Measurements from ENCODE around the gene SORBS1. TPM values are rescaled to one million over a fixed set of nuclear protein-coding genes. Genes with fewer than 3 reads are reported as not detected.

Gene SORBS1
- total RNA-seq, 1 donor from 2014 or later = 30.7 TPM

DNA sequence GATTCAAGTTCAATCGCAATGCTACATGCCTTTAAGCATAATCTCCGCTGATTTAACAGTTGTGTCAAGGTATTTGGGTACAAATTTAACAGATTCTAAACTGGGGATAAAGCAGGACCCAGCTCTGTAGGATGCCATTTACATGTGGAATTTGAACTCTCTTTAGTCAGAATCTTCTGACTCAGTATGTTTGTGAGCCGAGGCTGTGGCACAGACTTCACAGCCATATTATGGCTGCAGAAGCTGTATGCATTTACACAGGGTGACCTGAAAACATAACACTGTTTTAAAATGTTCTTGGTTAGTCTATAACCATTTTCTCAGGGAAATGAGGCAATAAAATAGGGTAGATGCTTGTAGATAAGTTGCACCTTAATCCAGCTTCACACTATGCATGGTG lies 279.1 kb downstream of the SORBS1 start:
- H3K27me3 Mint-ChIP-seq = no peaks in the 10 kb centered on the region
- peaks cover 22% of the 10 kb centered on the region for H3K4me1 Mint-ChIP-seq (ENCODE audit: low read depth)
- DNase-seq (ENCODE audit: low spot score, unreplicated experiment) = no peak
- TF ChIP-seq, protein P1, sequence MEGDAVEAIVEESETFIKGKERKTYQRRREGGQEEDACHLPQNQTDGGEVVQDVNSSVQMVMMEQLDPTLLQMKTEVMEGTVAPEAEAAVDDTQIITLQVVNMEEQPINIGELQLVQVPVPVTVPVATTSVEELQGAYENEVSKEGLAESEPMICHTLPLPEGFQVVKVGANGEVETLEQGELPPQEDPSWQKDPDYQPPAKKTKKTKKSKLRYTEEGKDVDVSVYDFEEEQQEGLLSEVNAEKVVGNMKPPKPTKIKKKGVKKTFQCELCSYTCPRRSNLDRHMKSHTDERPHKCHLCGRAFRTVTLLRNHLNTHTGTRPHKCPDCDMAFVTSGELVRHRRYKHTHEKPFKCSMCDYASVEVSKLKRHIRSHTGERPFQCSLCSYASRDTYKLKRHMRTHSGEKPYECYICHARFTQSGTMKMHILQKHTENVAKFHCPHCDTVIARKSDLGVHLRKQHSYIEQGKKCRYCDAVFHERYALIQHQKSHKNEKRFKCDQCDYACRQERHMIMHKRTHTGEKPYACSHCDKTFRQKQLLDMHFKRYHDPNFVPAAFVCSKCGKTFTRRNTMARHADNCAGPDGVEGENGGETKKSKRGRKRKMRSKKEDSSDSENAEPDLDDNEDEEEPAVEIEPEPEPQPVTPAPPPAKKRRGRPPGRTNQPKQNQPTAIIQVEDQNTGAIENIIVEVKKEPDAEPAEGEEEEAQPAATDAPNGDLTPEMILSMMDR (IDR thresholded peaks at IDR 0.05; ENCODE audit: unreplicated experiment) = no peak
- no peak overlapping the region for H3K27ac Mint-ChIP-seq
- no peaks in the 10 kb centered on the region for H3K9me3 Mint-ChIP-seq (ENCODE audit: low read depth)
- H3K36me3 Mint-ChIP-seq (ENCODE audit: insufficient read depth) = peaks cover 1% of the 10 kb centered on the region
- H3K4me3 Mint-ChIP-seq (ENCODE audit: low read depth) = no peak overlapping the region

DNA sequence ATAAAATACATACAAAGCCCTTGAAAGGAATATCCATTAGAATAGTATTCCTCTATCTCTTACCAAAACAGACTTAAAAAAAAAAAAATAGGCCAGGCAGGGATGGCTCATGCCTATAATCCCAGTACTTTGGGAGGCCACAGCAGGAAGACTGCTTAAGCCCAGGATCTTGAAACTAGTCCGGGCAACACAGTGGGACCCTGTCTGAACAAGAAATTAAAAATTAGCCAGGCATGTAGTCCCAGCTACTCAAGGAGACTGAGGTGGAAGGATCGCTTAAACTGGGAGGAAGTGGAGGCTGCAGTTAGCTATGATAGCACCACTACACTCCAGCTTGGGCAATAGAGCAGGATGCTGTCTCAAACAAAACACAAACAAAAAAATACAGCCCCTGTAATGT lies 280.0 kb downstream of the SORBS1 start:
- no peak for DNase-seq (ENCODE audit: low spot score, unreplicated experiment)
- H3K4me1 Mint-ChIP-seq (ENCODE audit: low read depth) = peaks cover 18% of the 10 kb centered on the region

DNA sequence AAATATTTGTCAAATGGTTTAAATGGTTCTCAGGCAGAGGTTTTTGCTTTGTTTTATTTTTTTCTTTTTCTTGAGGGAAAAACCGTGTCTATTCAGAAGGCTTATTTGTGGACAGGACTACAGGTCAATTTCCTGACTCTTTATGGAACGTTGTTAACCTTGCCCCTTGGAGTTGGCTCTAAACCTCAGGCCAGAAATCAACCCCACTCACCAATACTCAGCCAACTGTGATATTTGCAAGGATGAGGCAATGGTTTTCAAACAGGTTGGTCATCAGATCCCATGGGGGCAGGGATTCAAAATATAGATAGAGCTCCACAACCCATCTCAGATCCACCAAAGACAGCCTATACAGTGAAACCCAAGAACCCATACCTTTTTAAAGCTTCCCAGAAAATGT lies 280.5 kb downstream of the SORBS1 start:
- peaks cover 18% of the 10 kb centered on the region for H3K4me1 Mint-ChIP-seq (ENCODE audit: low read depth)
- TF ChIP-seq, protein P1 (IDR thresholded peaks at IDR 0.05; ENCODE audit: unreplicated experiment) = no peak
- no peaks in the 10 kb centered on the region for H3K9me3 Mint-ChIP-seq (ENCODE audit: low read depth)

More for the DNA sequence above, 280.0 kb downstream of the SORBS1 start:
- TF ChIP-seq, protein P1 (IDR thresholded peaks at IDR 0.05; ENCODE audit: unreplicated experiment) = no peak
- Mint-ChIP-seq H3K27me3 (no peaks in the 10 kb centered on the region), H3K9me3 (ENCODE audit: low read depth) (no peaks in the 10 kb centered on the region), H3K4me3 (ENCODE audit: low read depth) (no peak overlapping the region), H3K27ac (no peak overlapping the region), H3K36me3 (ENCODE audit: insufficient read depth) (peaks cover 1% of the 10 kb centered on the region)

DNA sequence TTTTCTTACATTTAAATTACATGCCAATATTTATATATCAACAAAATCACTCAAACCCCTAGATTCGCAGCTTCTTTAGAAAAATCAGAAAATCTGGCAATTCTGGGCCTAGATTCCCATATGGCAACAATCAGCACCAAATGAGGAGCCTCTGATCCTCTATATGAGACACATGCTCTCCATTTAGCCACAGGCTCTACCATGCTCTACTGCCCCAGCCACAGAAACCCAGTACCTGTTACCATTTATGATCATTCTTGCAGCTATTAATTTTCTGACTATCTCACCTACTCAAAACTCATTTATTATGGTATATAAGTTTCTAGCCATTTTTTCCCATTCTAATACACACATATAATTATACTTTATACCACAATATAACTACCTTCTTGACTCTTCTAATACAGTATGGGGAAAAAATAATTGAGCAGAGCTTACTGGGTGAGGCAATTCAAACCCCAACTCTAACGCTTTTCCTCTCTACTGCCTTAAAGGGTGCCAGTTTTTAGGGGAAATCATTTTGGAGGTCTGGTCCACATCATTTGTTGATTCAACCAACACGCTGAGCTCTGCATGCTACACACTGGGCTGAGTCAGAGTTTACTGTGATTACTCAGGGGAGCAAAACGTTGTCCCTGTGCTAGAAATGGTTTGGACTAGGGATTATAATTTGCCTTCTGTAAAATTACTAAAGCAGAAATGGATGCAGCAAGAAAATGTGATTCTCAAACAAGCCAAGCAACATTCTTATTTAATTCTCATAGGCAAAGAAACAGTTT lies 281.9 kb downstream of the SORBS1 start:
- no peak overlapping the region for H3K27ac Mint-ChIP-seq

More for the DNA sequence above, 280.5 kb downstream of the SORBS1 start:
- no peak for DNase-seq (ENCODE audit: low spot score, unreplicated experiment)
- Mint-ChIP-seq H3K4me3 (ENCODE audit: low read depth) (no peak overlapping the region), H3K27ac (no peak overlapping the region), H3K36me3 (ENCODE audit: insufficient read depth) (peaks cover 1% of the 10 kb centered on the region), H3K27me3 (no peaks in the 10 kb centered on the region)

More for the DNA sequence above, 281.9 kb downstream of the SORBS1 start:
- DNase-seq (ENCODE audit: low spot score, unreplicated experiment) = no peak
- Mint-ChIP-seq H3K4me3 (ENCODE audit: low read depth) (no peak overlapping the region), H3K4me1 (ENCODE audit: low read depth) (peaks cover 18% of the 10 kb centered on the region), H3K9me3 (ENCODE audit: low read depth) (peaks cover 4% of the 10 kb centered on the region), H3K36me3 (ENCODE audit: insufficient read depth) (peaks cover 6% of the 10 kb centered on the region), H3K27me3 (no peaks in the 10 kb centered on the region)
- TF ChIP-seq, protein P1 (IDR thresholded peaks at IDR 0.05; ENCODE audit: unreplicated experiment) = no peak

All from progenitor cell of endocrine pancreas (in vitro differentiated cells).